MM.1S (cell line): ENCODE results near the gene ENTPD6.

Experiments
- EZH2 ChIP-seq: fragments of 300-600 bp; sonication (generic); optimal IDR thresholded peaks from 2 replicates; pipeline ENCODE3; 2017; ENCODE audit warnings: low read depth, mild to moderate bottlenecking, antibody characterized with exemption, low read length, mixed read lengths
- EZH2phosphoT487 ChIP-seq: fragments of 300-600 bp; sonication (generic); IDR thresholded peaks from 2 replicates; pipeline ENCODE4 v1.6.1; 2018; ENCODE audit warnings: antibody characterized with exemption, low read length
- TF ChIP-seq, protein P1 (sequence below): fragments of 300-600 bp; sonication (generic); IDR thresholded peaks from 2 replicates; pipeline ENCODE4 v1.5.1; 2016; ENCODE audit warnings: antibody characterized with exemption, low read length, mixed read lengths

DNA sequence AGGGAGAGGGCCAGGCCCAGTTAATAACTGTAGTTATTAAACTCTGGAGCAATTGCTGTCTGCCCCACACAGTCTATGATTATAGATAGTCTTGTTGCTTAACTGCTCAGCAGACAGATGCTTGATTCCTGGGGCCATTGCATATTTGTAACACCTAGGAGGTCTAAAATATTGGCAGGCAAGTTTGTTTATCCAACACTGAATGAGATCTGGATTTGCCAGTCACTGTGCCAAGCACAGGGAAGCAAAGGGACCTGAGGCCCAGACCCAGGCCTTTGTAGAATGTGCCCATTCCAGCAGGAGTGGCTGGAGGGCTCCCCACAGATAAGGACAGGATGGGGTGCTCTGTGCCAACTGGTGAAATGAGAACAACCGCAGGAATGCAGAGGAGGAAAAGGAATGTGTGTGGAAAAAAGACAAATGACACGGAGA is 17.6 kb upstream of the ENTPD6 start:
- TF ChIP-seq, protein P1, sequence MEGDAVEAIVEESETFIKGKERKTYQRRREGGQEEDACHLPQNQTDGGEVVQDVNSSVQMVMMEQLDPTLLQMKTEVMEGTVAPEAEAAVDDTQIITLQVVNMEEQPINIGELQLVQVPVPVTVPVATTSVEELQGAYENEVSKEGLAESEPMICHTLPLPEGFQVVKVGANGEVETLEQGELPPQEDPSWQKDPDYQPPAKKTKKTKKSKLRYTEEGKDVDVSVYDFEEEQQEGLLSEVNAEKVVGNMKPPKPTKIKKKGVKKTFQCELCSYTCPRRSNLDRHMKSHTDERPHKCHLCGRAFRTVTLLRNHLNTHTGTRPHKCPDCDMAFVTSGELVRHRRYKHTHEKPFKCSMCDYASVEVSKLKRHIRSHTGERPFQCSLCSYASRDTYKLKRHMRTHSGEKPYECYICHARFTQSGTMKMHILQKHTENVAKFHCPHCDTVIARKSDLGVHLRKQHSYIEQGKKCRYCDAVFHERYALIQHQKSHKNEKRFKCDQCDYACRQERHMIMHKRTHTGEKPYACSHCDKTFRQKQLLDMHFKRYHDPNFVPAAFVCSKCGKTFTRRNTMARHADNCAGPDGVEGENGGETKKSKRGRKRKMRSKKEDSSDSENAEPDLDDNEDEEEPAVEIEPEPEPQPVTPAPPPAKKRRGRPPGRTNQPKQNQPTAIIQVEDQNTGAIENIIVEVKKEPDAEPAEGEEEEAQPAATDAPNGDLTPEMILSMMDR = no peak
- TF ChIP-seq EZH2 (no peak), EZH2phosphoT487 (no peak)
